ENCODE data around the gene SLC45A1.

SLC45A1 gene

GRCh38 chr1:8323706-8324105 is 5.8 kb downstream of the SLC45A1 start:
- H3K4me3 Mint-ChIP-seq: no peak overlapping the region
- H3K4me1 Mint-ChIP-seq (ENCODE audit: low read depth): peaks cover under 1% of the 10 kb centered on the region
- H3K9me3 Mint-ChIP-seq: no peaks in the 10 kb centered on the region
- peaks cover 16% of the 10 kb centered on the region for H3K27me3 Mint-ChIP-seq (ENCODE audit: low read depth)
- no peak overlapping the region for H3K27ac Mint-ChIP-seq
- no peaks in the 10 kb centered on the region for H3K36me3 Mint-ChIP-seq (ENCODE audit: low read depth)

GRCh38 chr1:8324176-8324810 is 6.4 kb downstream of the SLC45A1 start:
- H3K4me1 Mint-ChIP-seq (ENCODE audit: low read depth): no peaks in the 10 kb centered on the region
- H3K27me3 Mint-ChIP-seq (ENCODE audit: low read depth): peaks cover 13% of the 10 kb centered on the region
- H3K27ac Mint-ChIP-seq: no peak overlapping the region
- no peaks in the 10 kb centered on the region for H3K9me3 Mint-ChIP-seq
- no peak overlapping the region for H3K4me3 Mint-ChIP-seq
- H3K36me3 Mint-ChIP-seq (ENCODE audit: low read depth): no peaks in the 10 kb centered on the region

- Mint-ChIP-seq H3K27ac (no peak overlapping the region), H3K36me3 (ENCODE audit: low read depth) (no peaks in the 10 kb centered on the region), H3K4me1 (ENCODE audit: low read depth) (no peaks in the 10 kb centered on the region), H3K4me3 (no peak overlapping the region), H3K9me3 (no peaks in the 10 kb centered on the region), H3K27me3 (ENCODE audit: low read depth) (peaks cover 2% of the 10 kb centered on the region)
Observed at GRCh38 chr1:8325771-8326170, 7.9 kb downstream of the SLC45A1 start.

GRCh38 chr1:8326265-8326664 is 8.4 kb downstream of the SLC45A1 start:
- no peaks in the 10 kb centered on the region for H3K9me3 Mint-ChIP-seq
- no peaks in the 10 kb centered on the region for H3K36me3 Mint-ChIP-seq (ENCODE audit: low read depth)
- H3K4me3 Mint-ChIP-seq: no peak overlapping the region
- H3K27ac Mint-ChIP-seq: no peak overlapping the region
- H3K4me1 Mint-ChIP-seq (ENCODE audit: low read depth): no peaks in the 10 kb centered on the region
- no peaks in the 10 kb centered on the region for H3K27me3 Mint-ChIP-seq (ENCODE audit: low read depth)

GRCh38 chr1:8328271-8328670 is 10.4 kb downstream of the SLC45A1 start:
- H3K36me3 Mint-ChIP-seq (ENCODE audit: low read depth): no peaks in the 10 kb centered on the region
- no peak overlapping the region for H3K27ac Mint-ChIP-seq
- no peaks in the 10 kb centered on the region for H3K9me3 Mint-ChIP-seq
- H3K4me1 Mint-ChIP-seq (ENCODE audit: low read depth): no peaks in the 10 kb centered on the region
- H3K4me3 Mint-ChIP-seq: no peak overlapping the region
- H3K27me3 Mint-ChIP-seq (ENCODE audit: low read depth): no peaks in the 10 kb centered on the region

- no peak overlapping the region for H3K4me3 Mint-ChIP-seq
- no peaks in the 10 kb centered on the region for H3K36me3 Mint-ChIP-seq (ENCODE audit: low read depth)
- H3K27ac Mint-ChIP-seq: no peak overlapping the region
- no peaks in the 10 kb centered on the region for H3K27me3 Mint-ChIP-seq (ENCODE audit: low read depth)
- no peaks in the 10 kb centered on the region for H3K4me1 Mint-ChIP-seq (ENCODE audit: low read depth)
- no peaks in the 10 kb centered on the region for H3K9me3 Mint-ChIP-seq
Observed at GRCh38 chr1:8329439-8329838, 11.5 kb downstream of the SLC45A1 start.

GRCh38 chr1:8329858-8330257 is 11.9 kb downstream of the SLC45A1 start:
- H3K27me3 Mint-ChIP-seq (ENCODE audit: low read depth): no peaks in the 10 kb centered on the region
- H3K9me3 Mint-ChIP-seq: no peaks in the 10 kb centered on the region
- H3K4me3 Mint-ChIP-seq: no peak overlapping the region
- no peaks in the 10 kb centered on the region for H3K36me3 Mint-ChIP-seq (ENCODE audit: low read depth)
- H3K27ac Mint-ChIP-seq: no peak overlapping the region
- no peaks in the 10 kb centered on the region for H3K4me1 Mint-ChIP-seq (ENCODE audit: low read depth)

GRCh38 chr1:8330271-8331125 is 12.6 kb downstream of the SLC45A1 start:
- H3K27me3 Mint-ChIP-seq (ENCODE audit: low read depth): no peaks in the 10 kb centered on the region
- H3K27ac Mint-ChIP-seq: no peak overlapping the region
- H3K4me1 Mint-ChIP-seq (ENCODE audit: low read depth): no peaks in the 10 kb centered on the region
- H3K4me3 Mint-ChIP-seq: no peak overlapping the region
- H3K9me3 Mint-ChIP-seq: no peaks in the 10 kb centered on the region
- H3K36me3 Mint-ChIP-seq (ENCODE audit: low read depth): no peaks in the 10 kb centered on the region

GRCh38 chr1:8332806-8333205 is 14.9 kb downstream of the SLC45A1 start:
- Mint-ChIP-seq H3K36me3 (ENCODE audit: low read depth) (no peaks in the 10 kb centered on the region), H3K9me3 (peaks cover 3% of the 10 kb centered on the region), H3K27ac (no peak overlapping the region), H3K27me3 (ENCODE audit: low read depth) (no peaks in the 10 kb centered on the region), H3K4me3 (no peak overlapping the region), H3K4me1 (ENCODE audit: low read depth) (no peaks in the 10 kb centered on the region)

GRCh38 chr1:8333246-8333987 is 15.5 kb downstream of the SLC45A1 start:
- H3K4me3 Mint-ChIP-seq: no peak overlapping the region
- H3K4me1 Mint-ChIP-seq (ENCODE audit: low read depth): no peaks in the 10 kb centered on the region
- H3K36me3 Mint-ChIP-seq (ENCODE audit: low read depth): no peaks in the 10 kb centered on the region
- H3K27ac Mint-ChIP-seq: no peak overlapping the region
- peaks cover 3% of the 10 kb centered on the region for H3K9me3 Mint-ChIP-seq
- no peaks in the 10 kb centered on the region for H3K27me3 Mint-ChIP-seq (ENCODE audit: low read depth)

- Mint-ChIP-seq H3K9me3 (peaks cover 3% of the 10 kb centered on the region), H3K36me3 (ENCODE audit: low read depth) (no peaks in the 10 kb centered on the region)
Observed at GRCh38 chr1:8334106-8334851, 16.4 kb downstream of the SLC45A1 start.

GRCh38 chr1:8335246-8335645 is 17.3 kb downstream of the SLC45A1 start:
- Mint-ChIP-seq H3K4me3 (no peak overlapping the region), H3K36me3 (ENCODE audit: low read depth) (no peaks in the 10 kb centered on the region), H3K27me3 (ENCODE audit: low read depth) (no peaks in the 10 kb centered on the region), H3K4me1 (ENCODE audit: low read depth) (no peaks in the 10 kb centered on the region), H3K27ac (no peak overlapping the region), H3K9me3 (peaks cover 3% of the 10 kb centered on the region)

More at GRCh38 chr1:8334106-8334851, 16.4 kb downstream of the SLC45A1 start:
- Mint-ChIP-seq H3K4me1 (ENCODE audit: low read depth) (no peaks in the 10 kb centered on the region), H3K27ac (no peak overlapping the region), H3K4me3 (no peak overlapping the region), H3K27me3 (ENCODE audit: low read depth) (no peaks in the 10 kb centered on the region)

- no peaks in the 10 kb centered on the region for H3K27me3 Mint-ChIP-seq (ENCODE audit: low read depth)
- no peak overlapping the region for H3K27ac Mint-ChIP-seq
- H3K36me3 Mint-ChIP-seq (ENCODE audit: low read depth): no peaks in the 10 kb centered on the region
- H3K4me1 Mint-ChIP-seq (ENCODE audit: low read depth): no peaks in the 10 kb centered on the region
- peaks cover 3% of the 10 kb centered on the region for H3K9me3 Mint-ChIP-seq
- no peak overlapping the region for H3K4me3 Mint-ChIP-seq
Observed at GRCh38 chr1:8337776-8338525, 20.0 kb downstream of the SLC45A1 start.
